ENCODE measurements around the gene MCHR1. TPM values are rescaled to one million over a fixed set of nuclear protein-coding genes. Genes with fewer than 3 reads are reported as not detected.

MCHR1 gene
- total RNA-seq, 1 experiment from 2014 or later: 1.0 TPM

DNA sequence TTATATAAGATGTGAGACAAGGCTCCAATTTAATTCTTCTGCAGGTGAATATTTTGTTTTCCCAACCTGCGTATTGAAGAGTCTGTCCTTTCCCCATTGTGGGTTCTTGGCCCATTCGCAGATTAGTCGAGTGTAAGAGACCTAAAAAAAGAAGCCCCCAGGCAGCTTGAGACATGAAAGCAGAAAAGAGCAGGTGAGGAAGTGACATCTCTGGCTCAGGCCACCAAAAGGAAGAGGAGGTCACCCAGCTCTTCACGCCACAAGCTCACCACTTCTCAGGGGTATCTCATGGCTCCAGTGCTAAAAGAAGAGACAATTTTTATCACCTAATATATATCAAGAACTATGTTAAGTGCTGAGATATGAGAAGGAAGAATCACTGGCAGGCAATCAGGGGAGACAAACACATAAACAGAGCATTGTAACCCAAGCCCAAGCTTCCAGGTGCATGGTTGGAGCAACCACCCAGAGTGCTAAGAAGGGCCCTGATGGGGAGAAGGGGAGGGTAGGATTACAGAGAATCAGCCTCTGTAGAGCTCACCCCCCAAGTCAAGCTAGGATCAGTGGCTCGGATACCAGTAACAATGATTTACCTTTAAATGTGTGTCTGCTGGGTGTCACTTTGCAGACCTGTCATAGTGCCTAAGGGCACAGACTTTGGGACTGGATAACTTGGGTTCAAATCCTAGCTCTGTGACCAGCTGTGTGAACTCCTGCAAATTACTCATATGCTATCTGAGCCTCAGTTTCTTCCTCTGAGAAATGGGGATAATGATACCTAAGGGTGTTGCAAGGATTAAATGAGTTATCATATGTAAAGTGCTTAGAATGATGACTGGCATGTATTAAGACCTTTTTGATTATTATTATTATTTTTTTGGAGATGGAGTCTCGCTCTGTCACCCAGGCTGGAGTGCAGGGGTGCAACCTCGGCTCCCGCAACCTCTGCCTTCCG is 39.2 kb downstream of the MCHR1 start:
- ATAC-seq (no peak), DNase-seq (ENCODE audit: low spot score) (no peak)
- peak overlapping the region; percentile 66; the same call in 1 of the 2 replicates for H3K27ac Mint-ChIP-seq
- H3K9me3 Mint-ChIP-seq: no peaks in the 10 kb centered on the region
- peaks cover 49% of the 10 kb centered on the region for H3K4me1 Mint-ChIP-seq
- ChIA-PET CTCF (interaction anchor here (0.9 to 1.6 kb wide), 2 partner anchors 35 to 41 kb away, joined by 3 read pairs; no protein-coding TSS in a partner anchor), POLR2A (no interaction called here)
- no peak overlapping the region for H3K4me3 Mint-ChIP-seq
- no peaks in the 10 kb centered on the region for H3K36me3 Mint-ChIP-seq
- H3K27me3 Mint-ChIP-seq (ENCODE audit: low read depth): peaks cover 12% of the 10 kb centered on the region
- TF ChIP-seq IRF2 (CRISPR knock-in tag; IDR thresholded peaks at IDR 0.05; ENCODE audit: borderline replicate concordance, low read depth) (no peak), PRDM15 (CRISPR knock-in tag; IDR thresholded peaks at IDR 0.05) (no peak), NR1H2 (CRISPR knock-in tag; IDR thresholded peaks at IDR 0.05) (no peak), ELF4 (CRISPR knock-in tag; IDR thresholded peaks at IDR 0.05; ENCODE audit: low read depth) (no peak), ZNF317 (CRISPR knock-in tag; IDR thresholded peaks at IDR 0.05; ENCODE audit: borderline replicate concordance, low read depth) (no peak), ZBTB43 (CRISPR knock-in tag; IDR thresholded peaks at IDR 0.05) (no peak)
- TF ChIP-seq, protein P1, sequence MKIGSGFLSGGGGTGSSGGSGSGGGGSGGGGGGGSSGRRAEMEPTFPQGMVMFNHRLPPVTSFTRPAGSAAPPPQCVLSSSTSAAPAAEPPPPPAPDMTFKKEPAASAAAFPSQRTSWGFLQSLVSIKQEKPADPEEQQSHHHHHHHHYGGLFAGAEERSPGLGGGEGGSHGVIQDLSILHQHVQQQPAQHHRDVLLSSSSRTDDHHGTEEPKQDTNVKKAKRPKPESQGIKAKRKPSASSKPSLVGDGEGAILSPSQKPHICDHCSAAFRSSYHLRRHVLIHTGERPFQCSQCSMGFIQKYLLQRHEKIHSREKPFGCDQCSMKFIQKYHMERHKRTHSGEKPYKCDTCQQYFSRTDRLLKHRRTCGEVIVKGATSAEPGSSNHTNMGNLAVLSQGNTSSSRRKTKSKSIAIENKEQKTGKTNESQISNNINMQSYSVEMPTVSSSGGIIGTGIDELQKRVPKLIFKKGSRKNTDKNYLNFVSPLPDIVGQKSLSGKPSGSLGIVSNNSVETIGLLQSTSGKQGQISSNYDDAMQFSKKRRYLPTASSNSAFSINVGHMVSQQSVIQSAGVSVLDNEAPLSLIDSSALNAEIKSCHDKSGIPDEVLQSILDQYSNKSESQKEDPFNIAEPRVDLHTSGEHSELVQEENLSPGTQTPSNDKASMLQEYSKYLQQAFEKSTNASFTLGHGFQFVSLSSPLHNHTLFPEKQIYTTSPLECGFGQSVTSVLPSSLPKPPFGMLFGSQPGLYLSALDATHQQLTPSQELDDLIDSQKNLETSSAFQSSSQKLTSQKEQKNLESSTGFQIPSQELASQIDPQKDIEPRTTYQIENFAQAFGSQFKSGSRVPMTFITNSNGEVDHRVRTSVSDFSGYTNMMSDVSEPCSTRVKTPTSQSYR (CRISPR knock-in tag; IDR thresholded peaks at IDR 0.05): no peak

GRCh38 chr22:40719599-40719998 is 40.3 kb downstream of the MCHR1 start:
- ChIA-PET POLR2A (interaction anchor here (0.6 kb wide), 1 partner anchor 163 kb away, joined by 4 read pairs; no protein-coding TSS in a partner anchor), CTCF (interaction anchor here (0.6 to 0.9 kb wide), 3 partner anchors 36 to 201 kb away, joined by 3 read pairs; no protein-coding TSS in a partner anchor)
- Mint-ChIP-seq H3K27ac (0 out of 2 replicates have a peak overlapping the region, but pooled peaks have one; percentile 26), H3K27me3 (ENCODE audit: low read depth) (peaks cover 12% of the 10 kb centered on the region), H3K4me3 (no peak overlapping the region), H3K36me3 (no peaks in the 10 kb centered on the region), H3K4me1 (peaks cover 42% of the 10 kb centered on the region), H3K9me3 (no peaks in the 10 kb centered on the region)
- DNase-seq (ENCODE audit: low spot score) (no peak), ATAC-seq (no peak)
- TF ChIP-seq ZBTB43 (CRISPR knock-in tag; IDR thresholded peaks at IDR 0.05) (no peak), PRDM15 (CRISPR knock-in tag; IDR thresholded peaks at IDR 0.05) (no peak), KAT7 (CRISPR knock-in tag; IDR thresholded peaks at IDR 0.05; ENCODE audit: borderline replicate concordance) (no peak), ETV6 (CRISPR knock-in tag; IDR thresholded peaks at IDR 0.05) (no peak), NFE2L1 (CRISPR knock-in tag; IDR thresholded peaks at IDR 0.05) (no peak), NR2C2 (CRISPR knock-in tag; IDR thresholded peaks at IDR 0.05) (no peak), PREB (CRISPR knock-in tag; IDR thresholded peaks at IDR 0.05; ENCODE audit: borderline replicate concordance) (no peak), CREB1 (CRISPR knock-in tag; IDR thresholded peaks at IDR 0.05) (no peak), ZNF138 (CRISPR knock-in tag; conservative IDR thresholded peaks at IDR 0.05) (no peak)
- TF ChIP-seq, protein P1 (CRISPR knock-in tag; IDR thresholded peaks at IDR 0.05): no peak
